ENCODE data around the gene GPRC5A.

GPRC5A gene

GRCh38 chr12:12909995-12910420 lies 18.6 kb downstream of the GPRC5A start:
- no peak for DNase-seq (ENCODE audit: low read depth)

- no peak for DNase-seq (ENCODE audit: low read depth)
Observed at GRCh38 chr12:12912711-12913110, 21.3 kb downstream of the GPRC5A start.

- DNase-seq (ENCODE audit: low read depth) = no peak
Observed at GRCh38 chr12:12915656-12916055, 24.3 kb downstream of the GPRC5A start.

DNA sequence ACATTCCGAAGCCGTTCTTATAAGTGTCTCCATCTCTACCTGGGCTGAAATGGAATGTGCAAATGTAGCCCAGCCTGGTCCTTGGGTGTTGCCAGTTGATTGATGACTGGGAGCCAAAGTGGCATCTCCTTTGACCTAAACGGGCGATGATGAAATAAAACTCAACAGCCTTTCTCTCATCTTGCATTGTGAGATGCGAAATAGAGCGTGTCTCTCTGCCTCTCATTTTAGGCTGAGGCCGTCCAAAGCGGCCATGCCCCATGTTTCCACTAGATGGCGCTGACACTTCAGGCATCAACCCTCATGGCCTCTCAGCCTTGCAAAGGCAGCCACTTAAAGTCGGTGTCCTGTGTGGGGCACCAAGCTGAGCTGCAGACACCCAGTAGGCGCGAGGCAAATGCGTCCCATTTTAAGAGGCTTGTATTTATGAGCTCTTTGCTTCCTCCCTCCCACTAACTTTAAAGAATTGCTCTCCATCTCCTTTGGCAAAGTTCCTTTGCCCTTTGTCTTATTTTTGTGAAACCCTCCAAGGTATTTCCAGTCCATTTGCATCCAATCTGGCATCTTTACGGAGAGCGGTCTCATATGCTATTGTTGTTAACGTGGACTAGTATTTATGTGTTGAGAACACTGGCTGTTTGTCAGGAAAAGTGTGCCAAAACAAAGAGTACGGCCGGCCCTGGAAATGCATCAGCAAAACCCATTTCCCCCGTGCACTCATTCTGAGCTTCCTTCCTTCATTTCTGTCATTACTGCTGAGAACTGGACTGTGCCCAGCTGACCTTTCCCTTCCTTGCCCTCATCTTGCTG lies 25.0 kb downstream of the GPRC5A start:
- peak; percentile 65 for DNase-seq (ENCODE audit: low read depth)

GRCh38 chr12:12917517-12917916 lies 26.2 kb downstream of the GPRC5A start:
- no peak for DNase-seq (ENCODE audit: low read depth)

- no peak for DNase-seq (ENCODE audit: low read depth)
Observed at GRCh38 chr12:12918781-12919389, 27.5 kb downstream of the GPRC5A start.

DNA sequence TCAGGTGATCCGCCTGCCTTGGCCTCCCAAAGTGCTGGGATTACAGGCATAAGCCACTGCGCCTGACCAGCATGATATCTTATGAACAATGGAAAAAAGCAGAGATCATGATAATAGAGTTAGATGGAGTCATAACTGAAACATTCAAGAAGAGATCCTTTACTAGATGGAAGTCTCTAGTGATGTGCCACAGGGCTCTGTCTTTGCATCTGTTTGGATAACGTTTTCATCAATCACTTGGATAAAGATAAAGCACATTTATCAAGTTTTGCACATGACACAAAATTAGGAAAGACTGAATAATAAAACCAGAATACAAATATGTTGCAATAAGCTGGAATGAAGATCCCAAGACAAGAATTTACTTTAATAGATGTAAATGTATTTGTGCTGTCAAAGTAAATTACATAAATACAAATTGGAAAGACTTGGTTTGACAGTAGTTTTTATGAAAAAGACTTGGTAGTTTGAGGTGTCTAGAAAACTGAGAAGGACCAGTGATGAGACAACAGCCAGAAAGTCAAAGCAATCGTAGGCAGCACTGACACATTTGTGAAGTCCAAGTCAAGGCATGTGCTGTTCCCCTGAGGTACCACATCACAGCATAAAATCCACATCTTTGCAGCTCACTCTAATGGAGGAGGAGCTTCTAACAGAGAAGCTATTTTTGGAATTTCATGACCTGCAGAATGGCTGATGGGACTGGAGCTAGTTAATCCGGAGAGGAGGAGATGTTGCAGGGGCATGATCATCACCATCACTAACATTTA lies 28.5 kb downstream of the GPRC5A start:
- no peak for DNase-seq (ENCODE audit: low read depth)

- DNase-seq (ENCODE audit: low read depth) = no peak
Observed at GRCh38 chr12:12922191-12922616, 30.8 kb downstream of the GPRC5A start.

DNA sequence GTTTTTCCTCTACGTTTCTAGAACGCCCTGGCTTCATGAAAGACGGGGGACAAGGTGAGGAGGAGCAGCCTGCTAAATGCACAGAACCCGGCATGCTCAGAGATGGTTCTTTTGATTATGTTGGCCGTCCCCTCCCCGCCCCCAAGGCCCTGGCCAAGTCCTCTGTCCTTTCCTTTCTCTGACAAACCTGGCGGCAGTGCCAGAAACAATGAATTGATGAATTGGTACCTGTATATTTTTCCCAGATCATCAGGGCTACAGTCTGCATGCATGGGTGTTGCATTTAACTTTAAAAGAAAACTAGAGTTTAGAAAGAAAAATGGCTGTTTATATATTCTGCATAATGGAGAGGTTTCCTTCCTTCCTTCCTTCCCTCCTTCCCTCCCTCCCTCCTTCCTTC lies 31.6 kb downstream of the GPRC5A start:
- DNase-seq (ENCODE audit: low read depth) = no peak

GRCh38 chr12:12924169-12924568 lies 32.8 kb downstream of the GPRC5A start:
- no peak for DNase-seq (ENCODE audit: low read depth)

GRCh38 chr12:12925388-12925787 lies 34.0 kb downstream of the GPRC5A start:
- DNase-seq (ENCODE audit: low read depth) = no peak

DNA sequence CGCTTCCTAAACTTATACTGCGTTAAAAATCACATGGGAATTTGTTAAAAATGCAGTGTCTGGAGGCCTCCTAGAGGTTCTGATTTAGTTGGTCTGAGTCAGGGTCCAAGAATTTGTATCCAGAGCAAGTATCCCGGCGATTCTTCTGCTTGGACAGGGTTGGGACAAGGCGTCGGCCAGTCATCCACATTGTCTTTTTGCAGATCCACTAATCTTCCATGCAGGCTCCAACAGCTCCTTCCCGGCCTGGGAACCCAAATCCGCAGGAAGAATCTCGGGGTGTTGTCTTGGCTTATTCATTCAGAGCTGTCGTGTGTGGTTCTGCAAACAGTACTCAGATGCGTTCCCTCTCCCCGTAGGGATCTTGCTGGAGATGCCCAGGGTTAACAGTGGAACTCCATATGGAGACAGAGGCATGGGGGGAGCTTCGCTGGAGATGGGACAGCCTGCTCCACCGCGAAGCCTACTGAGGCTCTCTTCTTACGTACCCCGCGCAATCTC lies 35.3 kb downstream of the GPRC5A start:
- no peak for DNase-seq (ENCODE audit: low read depth)

DNA sequence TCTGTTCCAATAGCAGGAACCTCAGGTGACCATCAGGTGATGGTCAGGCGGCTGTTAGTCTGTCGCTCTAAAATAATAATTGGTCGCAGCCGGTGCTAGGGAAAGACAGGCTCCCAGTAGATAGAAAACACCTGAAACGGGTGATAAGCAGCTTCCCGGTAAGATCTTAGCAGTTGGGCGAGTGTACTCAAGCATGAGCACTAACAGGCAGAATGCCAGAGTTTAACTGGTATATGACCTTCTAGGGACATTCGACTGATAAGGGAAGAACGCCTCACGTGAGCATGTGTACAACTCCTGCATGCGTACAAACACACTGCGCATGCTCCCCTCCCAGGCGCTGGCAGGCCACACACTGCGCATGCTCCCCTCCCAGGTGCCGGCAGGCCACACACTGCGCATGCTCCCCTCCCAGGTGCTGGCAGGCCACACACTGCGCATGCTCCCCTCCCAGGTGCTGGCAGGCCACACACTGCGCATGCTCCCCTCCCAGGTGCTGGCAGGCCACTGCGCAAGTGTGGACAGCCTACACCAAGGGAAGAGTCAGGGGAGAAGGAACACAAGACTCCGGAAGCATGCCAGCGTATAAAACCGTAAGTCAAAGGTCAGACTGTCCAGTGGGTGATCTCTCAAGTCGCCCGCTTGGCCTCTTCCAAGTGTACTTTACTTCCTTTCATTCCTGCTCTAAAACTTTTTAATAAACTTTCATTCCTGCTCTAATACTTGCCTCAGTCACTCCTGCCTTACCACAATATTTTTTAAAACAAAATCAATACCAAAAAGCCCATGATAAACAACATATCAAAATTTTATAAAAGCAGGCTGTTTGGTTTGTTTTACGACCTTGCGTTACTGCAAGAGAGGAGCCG lies 36.1 kb downstream of the GPRC5A start:
- no peak for DNase-seq (ENCODE audit: low read depth)

DNA sequence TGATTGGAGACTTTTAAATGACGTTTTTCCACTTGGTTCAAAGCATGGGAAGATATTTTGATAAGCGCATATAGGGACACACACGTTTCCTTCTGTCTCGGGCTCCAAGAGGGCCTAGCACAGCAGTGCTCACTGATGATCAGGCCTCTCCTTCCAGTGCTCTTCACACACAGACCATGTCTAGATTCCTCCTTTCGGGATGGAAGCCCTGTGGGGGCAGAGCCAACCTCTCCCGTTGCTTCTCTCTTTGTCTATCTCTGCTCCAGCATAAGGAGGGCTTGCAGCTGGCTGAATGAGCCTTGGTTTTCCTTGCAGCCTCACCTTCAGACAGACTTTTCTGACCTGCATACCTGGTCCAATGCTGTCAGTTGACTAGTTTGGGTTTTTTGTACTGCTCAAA lies 38.3 kb downstream of the GPRC5A start:
- no peak for DNase-seq (ENCODE audit: low read depth)

- DNase-seq (ENCODE audit: low read depth) = no peak
Observed at GRCh38 chr12:12930633-12931219, 39.4 kb downstream of the GPRC5A start.

DNA sequence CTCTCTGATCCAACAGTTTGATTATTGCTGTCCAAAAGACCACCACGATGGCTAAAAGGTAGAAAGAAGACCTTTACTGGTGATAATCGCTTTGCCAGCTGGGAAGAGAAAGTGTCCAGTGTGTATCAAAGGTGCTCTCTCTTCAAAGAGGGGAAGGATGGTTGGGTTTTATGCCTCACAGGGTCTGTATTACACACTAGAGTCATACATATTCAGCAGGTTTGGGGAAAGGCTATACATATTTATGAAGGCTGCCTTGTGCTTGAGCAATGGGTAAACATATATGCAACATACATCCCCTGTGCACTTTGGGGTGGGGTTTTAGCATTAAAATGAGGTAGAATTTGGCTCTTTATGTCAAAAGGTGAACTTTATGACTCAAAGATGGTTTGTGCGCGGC lies 42.4 kb downstream of the GPRC5A start:
- DNase-seq (ENCODE audit: low read depth) = no peak

GRCh38 chr12:12934556-12934955 lies 43.2 kb downstream of the GPRC5A start:
- no peak for DNase-seq (ENCODE audit: low read depth)

DNA sequence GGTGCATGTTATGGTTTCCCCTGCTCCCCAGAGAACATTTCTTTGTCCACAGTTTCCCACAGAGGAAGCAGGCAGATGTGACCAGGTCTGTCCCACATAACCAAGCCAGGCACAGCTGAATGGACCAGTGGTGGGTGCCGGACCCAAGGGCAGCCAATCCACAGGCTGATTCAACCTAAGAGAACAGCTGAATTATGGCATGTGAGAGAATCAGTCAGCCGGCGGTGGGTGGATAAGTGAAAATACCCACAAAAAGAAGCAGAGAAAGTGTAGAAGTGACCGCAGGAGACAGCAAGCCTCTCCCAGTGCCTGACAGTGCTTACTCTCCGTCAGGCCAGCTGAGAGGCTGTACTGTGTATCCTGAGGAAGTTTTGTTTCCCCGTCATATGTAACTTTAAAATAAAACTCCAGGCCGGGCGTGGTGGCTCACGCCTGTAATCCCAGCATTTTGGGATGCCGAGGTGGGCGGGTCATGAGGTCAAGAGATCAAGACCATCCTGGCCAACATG lies 45.7 kb downstream of the GPRC5A start:
- no peak for DNase-seq (ENCODE audit: low read depth)

DNA sequence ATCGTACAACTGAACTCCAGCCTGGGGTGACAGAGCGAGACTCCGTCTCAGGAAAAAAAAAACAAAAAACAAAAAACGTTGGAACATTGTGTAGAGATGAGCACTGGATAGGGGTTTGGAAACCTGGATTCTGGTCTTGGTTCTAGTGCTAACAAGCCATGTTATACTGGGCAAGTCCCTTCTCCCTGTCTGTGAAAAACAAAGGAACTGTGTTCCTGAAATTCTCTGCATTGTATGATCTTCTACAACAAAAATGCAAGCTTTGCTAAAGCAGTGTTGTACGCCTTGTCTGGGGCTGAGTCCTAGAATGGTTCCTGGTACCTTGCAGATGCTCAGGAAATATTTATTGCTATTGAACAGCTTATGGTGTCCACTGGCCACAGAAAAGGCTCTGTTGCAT lies 47.2 kb downstream of the GPRC5A start:
- DNase-seq (ENCODE audit: low read depth) = no peak

DNA sequence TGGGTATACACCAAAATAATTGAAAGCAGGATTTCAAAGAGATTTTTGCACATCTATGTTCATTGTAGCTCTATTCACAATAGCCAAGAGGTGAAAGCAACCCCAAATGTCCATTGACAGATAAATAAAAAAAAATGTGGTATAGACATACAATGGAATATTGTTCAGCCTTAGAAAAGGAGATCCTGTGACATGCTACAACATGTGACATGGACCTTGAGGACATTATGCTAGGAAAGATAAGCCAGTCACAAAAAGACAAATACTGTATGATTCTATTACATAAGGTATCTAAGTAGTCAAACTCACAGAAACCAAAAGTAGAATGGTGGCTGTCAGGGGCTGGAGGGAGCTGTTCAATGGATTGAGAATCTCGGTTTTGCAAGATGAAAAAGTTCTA lies 48.5 kb downstream of the GPRC5A start:
- no peak for DNase-seq (ENCODE audit: low read depth)

Data from GM04504 (cell line).